Measurements from ENCODE around the gene VPS13C. TPM values are rescaled to one million over a fixed set of nuclear protein-coding genes. Genes with fewer than 3 reads are reported as not detected.

The VPS13C gene
- total RNA-seq, 4 donors from 2014 or later: 29.0 to 38.2 (median 36.1) TPM

DNA sequence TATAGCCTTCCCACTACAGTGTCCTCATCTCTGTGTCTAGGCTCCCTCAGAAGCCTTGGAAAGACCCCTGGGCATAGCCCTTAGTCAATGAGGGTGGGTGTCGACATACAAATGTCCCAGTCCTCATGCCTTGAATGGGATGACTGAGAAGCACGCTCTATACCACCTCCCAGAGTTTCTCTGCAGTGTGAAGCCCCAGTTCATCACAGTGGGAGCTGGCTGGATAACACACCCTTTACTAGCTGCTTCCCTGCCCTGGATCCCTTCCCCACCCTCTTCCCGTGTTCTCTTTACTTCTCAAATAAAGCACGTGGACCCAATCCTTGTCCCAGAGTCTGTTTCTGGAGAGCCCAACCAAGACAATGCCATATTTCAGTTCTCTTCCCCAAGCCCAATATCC lies 239.3 kb downstream of the VPS13C start:
- H3K4me3 ChIP-seq (ENCODE audit: low read depth, poor library complexity, severe bottlenecking): no peak overlapping the region
- intact Hi-C loops (cut with DNase I; ENCODE audit: low total_unique reads): no loop called here
- 84 to 94% methylated on average over 4 of the region's 4 CpGs for WGBS, 2 donors
- TF ChIP-seq, protein P1, sequence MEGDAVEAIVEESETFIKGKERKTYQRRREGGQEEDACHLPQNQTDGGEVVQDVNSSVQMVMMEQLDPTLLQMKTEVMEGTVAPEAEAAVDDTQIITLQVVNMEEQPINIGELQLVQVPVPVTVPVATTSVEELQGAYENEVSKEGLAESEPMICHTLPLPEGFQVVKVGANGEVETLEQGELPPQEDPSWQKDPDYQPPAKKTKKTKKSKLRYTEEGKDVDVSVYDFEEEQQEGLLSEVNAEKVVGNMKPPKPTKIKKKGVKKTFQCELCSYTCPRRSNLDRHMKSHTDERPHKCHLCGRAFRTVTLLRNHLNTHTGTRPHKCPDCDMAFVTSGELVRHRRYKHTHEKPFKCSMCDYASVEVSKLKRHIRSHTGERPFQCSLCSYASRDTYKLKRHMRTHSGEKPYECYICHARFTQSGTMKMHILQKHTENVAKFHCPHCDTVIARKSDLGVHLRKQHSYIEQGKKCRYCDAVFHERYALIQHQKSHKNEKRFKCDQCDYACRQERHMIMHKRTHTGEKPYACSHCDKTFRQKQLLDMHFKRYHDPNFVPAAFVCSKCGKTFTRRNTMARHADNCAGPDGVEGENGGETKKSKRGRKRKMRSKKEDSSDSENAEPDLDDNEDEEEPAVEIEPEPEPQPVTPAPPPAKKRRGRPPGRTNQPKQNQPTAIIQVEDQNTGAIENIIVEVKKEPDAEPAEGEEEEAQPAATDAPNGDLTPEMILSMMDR (IDR thresholded peaks at IDR 0.05): no peak
- no peak for TF ChIP-seq POLR2A (IDR thresholded peaks at IDR 0.05)
- DNase-seq (ENCODE audit: low spot score in 2 of 2): peak in 1 of 2 donors; percentile 58

DNA sequence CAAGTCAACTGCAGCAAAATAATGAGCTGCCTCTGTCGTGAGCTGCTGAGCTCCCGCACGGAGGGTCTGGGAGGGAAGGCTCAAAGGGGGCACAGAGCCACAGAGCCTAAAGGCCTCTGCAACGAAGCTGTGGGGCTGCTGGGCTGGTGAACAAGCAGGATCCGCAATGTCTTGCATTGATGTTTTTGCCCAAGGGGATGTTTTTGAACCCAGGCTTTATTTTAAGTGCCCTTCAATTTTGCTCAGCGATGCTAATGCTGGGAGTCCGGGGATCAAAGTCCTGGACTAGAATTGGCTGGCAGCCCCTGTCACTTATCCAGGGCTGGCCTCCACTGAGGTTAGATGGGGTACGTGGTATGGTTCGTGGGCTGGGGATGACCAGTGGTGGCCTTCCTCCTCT lies 240.0 kb downstream of the VPS13C start:
- DNase-seq (ENCODE audit: low spot score in 2 of 2): peak in 1 of 2 donors; percentile 52
- WGBS, 2 donors: 67 to 69% methylated on average over 9 of the region's 9 CpGs
- H3K4me3 ChIP-seq (ENCODE audit: low read depth, poor library complexity, severe bottlenecking): no peak overlapping the region
- intact Hi-C loops (cut with DNase I; ENCODE audit: low total_unique reads): no loop called here
- TF ChIP-seq, protein P1 (IDR thresholded peaks at IDR 0.05): no peak
- TF ChIP-seq POLR2A (IDR thresholded peaks at IDR 0.05): no peak

DNA sequence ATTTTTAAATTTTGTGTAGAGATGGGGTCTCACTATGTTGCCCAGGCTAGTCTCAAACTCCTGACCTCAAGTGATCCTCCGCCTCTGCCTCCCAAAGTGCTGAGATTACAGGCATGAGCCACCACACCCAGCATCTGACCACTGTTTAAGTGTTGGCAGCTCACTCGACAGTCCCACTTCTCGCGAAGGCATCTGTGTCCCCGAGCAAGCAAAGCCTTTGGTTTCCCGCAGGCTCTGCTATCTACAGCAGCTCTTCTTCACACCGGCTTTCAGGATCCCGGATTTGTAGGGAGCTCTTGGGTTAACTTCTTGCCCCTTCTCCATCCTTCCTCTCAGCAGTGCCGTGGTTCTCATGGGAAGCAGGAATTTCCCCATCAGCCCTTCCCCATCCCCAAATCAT lies 240.9 kb downstream of the VPS13C start:
- intact Hi-C loops (cut with DNase I; ENCODE audit: low total_unique reads): no loop called here
- WGBS, 2 donors: 82 to 83% methylated on average over 9 of the region's 9 CpGs
- TF ChIP-seq POLR2A (IDR thresholded peaks at IDR 0.05): no peak
- TF ChIP-seq, protein P1 (IDR thresholded peaks at IDR 0.05): no peak
- H3K4me3 ChIP-seq (ENCODE audit: low read depth, poor library complexity, severe bottlenecking): no peak overlapping the region
- peak in 1 of 2 donors; percentile 53 for DNase-seq (ENCODE audit: low spot score in 2 of 2)

DNA sequence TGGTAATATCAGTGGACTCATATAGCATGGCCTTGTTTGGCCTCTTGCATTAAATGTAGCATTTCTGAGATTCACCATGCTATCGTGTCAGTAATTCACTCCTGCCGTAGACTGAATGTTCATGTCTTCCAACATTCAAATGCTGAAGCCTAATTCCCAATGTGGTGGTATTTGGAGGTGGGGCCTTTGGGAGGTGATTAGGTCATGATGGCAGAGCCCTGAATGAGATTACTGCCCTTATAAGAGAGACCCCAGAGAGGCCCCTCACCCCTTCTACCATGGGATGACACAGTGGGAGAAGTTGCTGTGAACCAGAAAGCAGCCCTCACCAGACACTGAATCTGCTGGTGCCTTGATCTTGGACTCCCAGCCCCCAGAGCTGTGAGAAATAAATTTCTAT lies 241.4 kb downstream of the VPS13C start:
- WGBS, 2 donors: 95 to 97% methylated on average over 2 of the region's 2 CpGs
- no peak for DNase-seq (ENCODE audit: low spot score in 2 of 2)
- intact Hi-C loops (cut with DNase I; ENCODE audit: low total_unique reads): no loop called here

DNA sequence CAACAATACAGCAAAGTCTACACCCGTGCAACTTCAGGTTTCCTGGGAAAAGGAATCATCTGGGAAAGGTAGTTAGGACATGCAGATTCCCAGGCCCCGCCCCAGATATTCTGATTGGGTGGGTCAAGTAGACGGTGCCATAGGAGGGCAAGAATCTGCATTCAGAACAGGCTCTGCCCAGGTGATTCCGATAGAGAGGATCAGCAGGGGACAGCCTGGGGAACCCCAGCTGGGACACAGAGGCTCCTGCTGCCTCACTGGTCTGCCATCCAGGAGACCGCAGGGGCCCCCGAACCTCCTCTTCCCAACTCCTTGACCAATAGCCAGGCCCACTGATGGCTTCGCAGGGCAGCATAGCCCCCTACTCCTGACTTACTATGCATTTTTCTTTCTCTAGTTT lies 243.4 kb downstream of the VPS13C start:
- WGBS, 2 donors: 86 to 87% methylated on average over 7 of the region's 7 CpGs
- peak in 1 of 2 donors; percentile 64 for DNase-seq (ENCODE audit: low spot score in 2 of 2)
- intact Hi-C loops (cut with DNase I; ENCODE audit: low total_unique reads): no loop called here
- TF ChIP-seq, protein P1 (IDR thresholded peaks at IDR 0.05): no peak
- TF ChIP-seq POLR2A (IDR thresholded peaks at IDR 0.05): no peak
- no peak overlapping the region for H3K4me3 ChIP-seq (ENCODE audit: low read depth, poor library complexity, severe bottlenecking)

More for the DNA sequence above, 241.4 kb downstream of the VPS13C start:
- no peak overlapping the region for H3K4me3 ChIP-seq (ENCODE audit: low read depth, poor library complexity, severe bottlenecking)
- TF ChIP-seq, protein P1 (IDR thresholded peaks at IDR 0.05): no peak
- no peak for TF ChIP-seq POLR2A (IDR thresholded peaks at IDR 0.05)
